ENCODE measurements around the gene GPN3.
A peak's percentile ranks its signal among the peaks of the same experiment; 100 is the strongest.
"Not testable (repeated sequence)": the region's sequence is repeated elsewhere in the genome, so short reads cannot be mapped to it uniquely, and the experiment has no call there.

GPN3 gene

GRCh38 chr12:110468214-110469048, at the start of gene GPN3, which contains the start of gene FAM216A:
Gene GPN3 (minus strand): TSS chr12:110468257. CDS start chr12:110468203, 54 bp downstream.
Gene FAM216A (plus strand): TSS chr12:110468845. CDS start chr12:110468876, 31 bp downstream.
- peak; percentile 80 to 91 (median 90) for DNase-seq (ENCODE audit: low read depth in 3 of 3)

- no peak for DNase-seq (ENCODE audit: low read depth in 3 of 3)
Observed at GRCh38 chr12:110516995-110517394, 48.9 kb upstream of the GPN3 start.

- DNase-seq (ENCODE audit: low read depth in 3 of 3) = no peak
Observed at GRCh38 chr12:110514363-110514762, 46.3 kb upstream of the GPN3 start.

GRCh38 chr12:110513842-110514241, 45.8 kb upstream of the GPN3 start:
- no peak for DNase-seq (ENCODE audit: low read depth in 3 of 3)

GRCh38 chr12:110508071-110508586, 40.1 kb upstream of the GPN3 start:
- DNase-seq (ENCODE audit: low read depth in 3 of 3) = no peak

DNA sequence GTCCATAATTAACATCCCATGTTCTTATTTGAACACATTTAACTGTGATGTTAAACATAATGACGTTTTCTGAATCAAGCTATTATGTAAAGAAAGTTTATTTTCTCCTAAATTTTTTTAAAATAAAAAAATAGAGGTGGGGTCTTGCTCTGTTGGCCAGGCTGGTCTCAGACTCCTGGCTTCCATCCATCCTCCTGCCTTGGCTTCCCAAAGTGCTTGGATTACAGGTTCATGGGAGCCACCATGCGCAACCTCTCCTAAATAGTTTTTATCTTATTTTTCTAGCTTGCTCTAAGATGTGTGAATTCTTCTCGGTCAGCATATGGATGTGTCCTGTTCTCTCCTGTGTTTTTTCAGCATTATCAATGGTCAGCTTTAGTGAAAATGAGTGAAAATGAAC, 37.3 kb upstream of the GPN3 start:
- DNase-seq (ENCODE audit: low read depth in 3 of 3) = no peak

DNA sequence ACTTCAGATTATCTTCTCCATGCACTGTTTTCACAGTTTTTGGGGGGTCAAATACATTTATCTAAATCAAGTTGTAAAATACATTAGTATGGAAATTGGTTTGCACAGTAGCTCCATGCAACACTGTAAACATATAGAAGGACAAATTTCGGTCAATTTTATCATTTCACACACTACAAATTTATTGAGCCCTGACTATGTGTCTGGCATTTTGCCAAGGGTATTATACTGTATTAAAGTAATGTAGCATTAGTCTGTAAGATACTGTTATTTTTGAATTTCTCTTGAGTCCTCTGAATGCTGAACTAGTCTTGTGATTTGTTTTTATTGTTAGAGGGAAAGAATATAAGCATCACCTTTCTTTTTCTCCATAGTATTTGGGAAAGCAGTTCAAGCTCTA, 35.4 kb upstream of the GPN3 start:
- no peak for DNase-seq (ENCODE audit: low read depth in 3 of 3)

DNA sequence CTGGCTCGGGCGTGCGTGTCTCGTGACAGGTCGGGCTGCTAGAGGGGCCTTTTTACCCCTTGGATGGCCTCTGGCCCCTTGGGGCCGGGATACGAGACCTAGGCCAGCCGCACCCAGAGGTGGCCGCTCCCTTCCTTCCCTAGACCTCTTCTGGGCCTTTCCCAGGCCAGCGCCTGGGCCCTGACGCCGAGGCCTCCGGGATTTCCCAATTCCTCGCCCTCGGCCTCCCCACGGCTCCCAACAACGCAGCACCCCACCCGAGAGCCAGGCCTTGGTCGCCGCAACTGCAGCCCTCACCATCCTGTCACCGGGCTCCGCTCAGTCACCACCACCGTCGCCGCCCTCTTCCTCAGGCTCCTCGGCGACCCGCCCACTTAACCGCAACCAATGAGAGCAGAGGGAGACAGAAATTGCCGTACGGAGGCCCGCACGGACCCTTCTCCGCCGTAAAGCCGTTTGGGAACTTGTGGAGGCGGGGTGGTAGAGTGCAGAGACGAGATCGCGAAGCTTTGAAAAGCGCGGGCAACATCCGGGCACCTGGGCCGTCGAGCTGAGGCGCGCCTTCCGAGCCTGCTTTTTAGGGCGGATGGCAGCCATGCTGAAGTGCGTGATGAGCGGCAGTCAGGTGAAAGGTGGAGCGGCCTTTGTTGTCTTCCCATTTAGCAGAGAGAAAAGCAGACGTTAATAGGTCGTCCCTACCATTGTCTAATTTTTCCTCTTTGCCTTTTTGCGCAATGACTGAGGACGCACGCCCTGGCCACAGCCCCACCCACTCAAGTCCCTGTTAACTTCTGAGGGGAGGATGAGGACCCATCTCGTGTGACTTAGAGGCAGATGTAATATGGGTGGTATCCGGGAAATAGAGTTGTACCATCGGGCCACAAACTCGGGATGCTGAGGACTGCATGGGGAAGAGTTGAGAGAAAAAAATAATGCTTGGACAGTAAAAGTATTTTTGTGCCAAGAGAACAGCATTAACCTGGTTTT, 34.0 kb upstream of the GPN3 start, which contains the start of the genes RAD9B and VPS29:
RAD9B (plus strand) TSS at position 580 of the 987 bp plus-strand sequence; CDS start at position 587, 7 bp downstream.
VPS29 (minus strand) TSS at position 360 of the 987 bp plus-strand sequence; CDS start at position 300, 60 bp downstream.
- DNase-seq (ENCODE audit: low read depth in 3 of 3) = peak; percentile 92 to 97 (median 96)

DNA sequence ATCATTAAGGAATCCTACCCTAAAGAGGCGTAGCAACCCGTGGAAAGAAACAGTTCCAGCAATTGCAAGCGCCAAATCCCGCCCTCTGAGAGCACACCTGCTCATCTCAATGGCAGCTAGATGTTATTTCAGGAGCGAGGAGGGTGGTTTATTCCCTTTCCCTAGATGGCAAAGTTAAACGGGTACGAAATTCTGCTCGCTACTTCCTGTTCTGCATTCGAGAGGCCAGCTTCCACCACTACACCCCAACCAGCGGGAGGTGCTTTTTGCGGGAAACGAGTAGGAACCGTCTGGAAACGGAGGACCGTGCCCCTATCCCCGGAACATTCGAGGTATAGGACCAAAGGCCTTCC, 33.3 kb upstream of the GPN3 start:
- DNase-seq (ENCODE audit: low read depth in 3 of 3) = peak in 1 of 3 experiments; percentile 2

DNA sequence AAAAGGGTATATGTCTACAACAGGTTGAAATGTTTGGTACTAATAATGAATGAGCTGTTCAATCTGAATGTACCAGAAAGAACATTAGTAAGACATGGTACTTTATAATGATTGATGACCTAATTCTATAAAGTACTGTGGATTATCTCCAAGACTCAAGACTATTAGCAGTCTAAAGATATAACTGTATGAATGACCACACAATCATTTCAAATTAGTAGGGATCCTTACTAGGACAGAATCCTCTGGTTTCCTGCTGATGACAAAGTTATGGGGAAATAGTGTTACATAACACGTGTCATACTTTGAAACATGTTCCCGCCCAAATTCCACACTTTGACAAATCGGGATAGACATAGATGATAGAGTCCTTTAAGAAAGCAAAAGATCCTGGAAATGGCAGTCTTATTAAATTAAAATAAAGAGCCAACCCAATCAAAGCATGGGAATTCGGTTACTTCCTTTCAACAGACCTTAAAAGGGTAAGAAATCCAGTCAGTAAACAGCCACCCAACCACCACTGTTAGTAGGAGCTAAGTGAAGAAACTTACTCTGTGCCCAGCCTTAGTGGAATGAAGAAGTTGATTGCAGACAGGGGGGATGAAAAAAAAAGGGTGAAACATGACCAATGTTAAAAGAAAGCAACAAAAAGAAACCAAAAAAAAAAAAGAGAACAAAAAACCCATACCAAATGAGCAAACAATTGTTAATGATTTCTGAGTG, 31.1 kb upstream of the GPN3 start:
- no peak for DNase-seq (ENCODE audit: low read depth in 3 of 3)

DNA sequence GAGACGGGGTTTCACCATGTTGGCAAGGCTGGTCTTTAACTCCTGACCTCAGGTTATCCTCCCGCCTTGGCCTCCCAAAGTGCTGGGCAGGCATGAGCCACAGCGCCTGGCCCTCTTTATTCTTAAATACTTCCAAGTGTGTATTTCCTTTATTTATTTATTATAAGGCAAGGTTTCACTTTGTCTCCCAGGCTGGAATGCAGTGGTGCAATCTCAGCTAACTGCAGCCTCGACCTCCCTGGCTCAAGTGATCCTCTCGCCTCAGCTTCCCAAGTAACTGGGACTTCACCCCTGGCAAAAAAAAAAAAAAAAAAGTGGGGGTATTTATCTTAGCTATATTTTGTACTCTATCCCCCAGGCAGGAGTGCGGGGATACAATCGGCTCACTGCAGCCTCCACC, 7.4 kb upstream of the GPN3 start:
- DNase-seq (ENCODE audit: low read depth in 3 of 3) = no peak

DNA sequence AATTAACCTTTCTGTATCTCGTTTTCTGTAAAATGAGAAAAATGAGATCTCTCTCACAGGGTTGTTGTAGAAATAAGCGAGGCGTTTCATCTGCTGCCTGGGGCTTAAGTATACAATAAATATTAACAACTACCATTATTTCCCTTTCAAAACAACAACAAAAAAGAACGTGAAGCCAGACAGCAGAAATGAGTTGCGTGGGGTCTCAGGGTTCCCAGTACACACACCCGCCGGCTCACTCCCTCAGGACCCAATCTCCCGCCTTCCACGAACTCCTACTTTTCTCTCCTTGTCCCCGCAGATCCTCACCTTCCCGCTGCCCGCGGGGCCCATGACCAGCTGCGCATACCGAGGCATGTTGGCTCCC, 227 bp downstream of the GPN3 start:
- DNase-seq (ENCODE audit: low read depth in 3 of 3) = no peak

DNA sequence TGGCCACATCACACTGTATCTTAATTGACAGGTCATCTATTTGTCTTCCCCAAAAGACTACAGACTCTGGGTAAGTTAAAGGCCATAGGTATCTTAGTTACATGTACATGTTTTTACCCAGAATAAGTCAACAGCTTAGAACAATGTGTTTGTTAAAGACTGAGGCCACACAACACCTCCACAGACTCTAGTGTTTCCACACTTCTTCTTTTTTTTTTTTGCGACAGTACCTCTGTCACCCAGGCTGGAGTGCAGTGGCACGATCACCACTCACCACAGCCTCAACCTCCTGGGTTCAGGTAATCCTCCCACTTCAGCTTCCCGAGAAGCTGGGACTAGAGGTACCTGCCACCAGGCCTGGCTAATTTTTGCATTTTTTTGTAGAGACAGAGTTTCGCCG, 1.3 kb downstream of the GPN3 start:
- DNase-seq (ENCODE audit: low read depth in 3 of 3) = no peak

GRCh38 chr12:110465765-110466164, 2.3 kb downstream of the GPN3 start:
- DNase-seq (ENCODE audit: low read depth in 3 of 3) = not testable (repeated sequence)

DNA sequence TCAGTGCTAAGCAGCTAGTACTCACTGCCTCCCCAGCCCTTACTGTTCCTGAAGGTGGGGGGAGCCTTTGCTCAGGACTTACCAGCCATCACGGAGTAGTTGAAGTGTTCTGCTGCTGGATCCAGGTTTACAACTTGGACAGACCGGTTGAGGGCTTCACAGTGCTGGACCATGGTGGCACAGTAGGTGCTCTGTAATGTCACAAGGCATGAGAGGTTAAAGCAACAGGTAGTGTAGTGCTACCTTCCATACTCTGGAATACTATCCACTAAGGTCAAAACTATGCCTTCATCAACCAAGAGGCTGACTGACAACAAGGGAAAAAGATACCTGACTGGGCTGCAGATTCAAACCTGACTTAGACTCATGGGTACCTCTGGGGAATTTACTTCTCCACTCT, 3.0 kb downstream of the GPN3 start:
- no peak for DNase-seq (ENCODE audit: low read depth in 3 of 3)

GRCh38 chr12:110461189-110461588, 6.9 kb downstream of the GPN3 start:
- not testable (repeated sequence) for DNase-seq (ENCODE audit: low read depth in 3 of 3)

GRCh38 chr12:110458756-110459155, 9.3 kb downstream of the GPN3 start:
- DNase-seq (ENCODE audit: low read depth in 3 of 3) = no peak

DNA sequence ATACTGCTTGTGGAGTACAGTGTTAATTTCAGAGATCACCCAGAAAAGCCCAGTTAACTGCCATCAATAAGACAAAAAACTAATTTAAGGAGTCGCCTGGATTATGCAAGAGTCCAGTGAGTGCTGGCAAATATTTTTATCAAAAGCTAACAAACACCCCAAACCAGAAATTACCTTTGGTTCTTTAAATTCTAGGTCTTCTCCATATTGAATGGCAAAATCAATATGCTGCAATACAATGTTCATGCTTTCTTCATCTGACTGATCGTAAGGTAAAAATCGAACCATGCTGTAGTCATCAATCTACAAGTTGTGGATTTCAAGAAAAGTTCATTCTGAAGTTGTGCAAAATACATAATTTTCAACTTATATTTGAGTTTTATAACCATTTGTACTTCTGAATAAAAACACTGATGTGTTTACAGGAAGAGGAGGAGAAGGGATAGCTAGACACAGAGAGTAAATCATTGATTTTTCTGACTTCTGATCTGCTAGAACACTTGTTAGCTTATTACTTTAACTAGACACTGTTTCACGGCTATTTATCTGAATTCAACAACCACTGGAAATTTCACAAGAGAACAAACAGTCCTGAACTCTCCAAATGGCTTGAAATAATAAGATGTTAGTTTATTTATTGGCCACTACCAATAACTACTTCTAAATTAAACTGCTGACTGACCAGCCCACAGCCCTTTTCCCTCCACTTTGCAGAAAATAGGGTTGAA, 14.3 kb downstream of the GPN3 start:
- DNase-seq (ENCODE audit: low read depth in 3 of 3) = no peak

DNA sequence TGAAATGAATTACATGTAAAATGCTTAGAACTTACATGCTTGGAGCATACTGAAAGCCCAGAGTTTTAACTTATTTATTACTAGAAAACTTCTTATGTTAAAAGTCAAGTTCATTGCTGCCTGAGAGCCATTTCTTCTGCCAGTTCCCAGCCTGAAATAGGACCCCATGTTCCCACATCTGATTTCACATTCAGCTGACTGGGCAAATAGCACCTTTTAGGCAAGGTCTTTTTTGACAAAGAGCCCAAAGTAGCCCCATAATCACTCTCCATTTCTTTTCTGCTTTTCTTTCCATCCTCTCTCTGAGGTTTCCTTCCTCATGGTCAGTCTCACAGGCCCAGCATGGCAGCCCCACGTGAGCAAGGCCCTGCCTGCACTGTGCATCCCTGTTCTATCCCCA, 16.8 kb downstream of the GPN3 start:
- no peak for DNase-seq (ENCODE audit: low read depth in 3 of 3)

GRCh38 chr12:110449799-110450497, 18.1 kb downstream of the GPN3 start, which contains the start of gene ARPC3:
Gene ARPC3 (minus strand): TSS chr12:110450337. CDS start chr12:110450260, 77 bp downstream.
- peak; percentile 83 to 89 (median 89) for DNase-seq (ENCODE audit: low read depth in 3 of 3)
